ENCODE measurements around the gene SRPK2.

- TF ChIP-seq CTCF (IDR thresholded peaks at IDR 0.05) (no peak), EP300 (IDR thresholded peaks at IDR 0.05) (no peak)
These were observed 2.7 kb upstream of the SRPK2 start for GRCh38 chr7:105391429-105391828.

Data from ovary (tissue), 3 donors.